ENCODE results near the gene PAQR8. TPM values are rescaled to one million over a fixed set of nuclear protein-coding genes. Genes with fewer than 3 reads are reported as not detected.
A peak's percentile ranks its signal among the peaks of the same experiment; 100 is the strongest.
"Not testable (repeated sequence)": the region's sequence is repeated elsewhere in the genome, so short reads cannot be mapped to it uniquely, and the experiment has no call there.

Gene PAQR8
- total RNA-seq, 1 donor from 2014 or later, result 23.2 TPM

DNA sequence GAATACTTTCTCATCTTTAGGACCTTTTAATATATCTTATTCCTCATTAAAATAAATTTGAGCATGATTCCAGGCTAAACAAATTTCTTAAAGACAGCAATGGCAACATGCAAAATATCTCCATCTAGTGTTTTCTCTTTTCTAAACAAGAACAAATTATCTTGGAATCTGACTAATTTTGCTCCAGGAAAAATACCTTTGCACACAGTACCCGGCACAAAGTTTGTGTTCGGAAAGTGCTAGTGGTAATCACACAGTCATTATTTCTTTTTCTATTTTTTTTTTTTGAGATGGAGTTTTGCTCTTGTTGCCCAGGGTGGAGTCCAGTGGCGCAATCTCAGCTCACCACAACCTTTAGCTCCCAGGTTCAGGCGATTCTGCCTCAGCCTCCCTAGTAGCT, 50.0 kb downstream of the PAQR8 start:
- no peak for DNase-seq (ENCODE audit: low spot score)

DNA sequence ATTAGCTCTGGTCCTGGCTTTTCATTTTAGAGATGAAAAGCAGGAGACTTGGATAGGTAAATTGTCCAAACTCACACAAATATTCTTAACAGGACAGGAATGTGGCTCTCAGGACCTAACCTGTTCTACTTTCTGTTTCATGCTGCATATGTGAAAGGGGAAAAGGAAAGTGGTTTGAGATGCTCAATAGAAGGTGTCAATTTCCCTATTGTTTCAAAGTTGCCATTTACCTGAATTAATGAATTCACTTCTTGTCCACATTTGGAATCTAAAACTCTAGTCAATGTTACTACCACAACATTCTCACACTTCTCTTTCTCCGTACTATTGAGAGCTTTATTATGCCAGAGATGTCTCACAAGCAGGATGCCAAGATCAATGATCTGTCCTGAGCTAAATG, 53.4 kb downstream of the PAQR8 start:
- no peak for DNase-seq (ENCODE audit: low spot score)

DNA sequence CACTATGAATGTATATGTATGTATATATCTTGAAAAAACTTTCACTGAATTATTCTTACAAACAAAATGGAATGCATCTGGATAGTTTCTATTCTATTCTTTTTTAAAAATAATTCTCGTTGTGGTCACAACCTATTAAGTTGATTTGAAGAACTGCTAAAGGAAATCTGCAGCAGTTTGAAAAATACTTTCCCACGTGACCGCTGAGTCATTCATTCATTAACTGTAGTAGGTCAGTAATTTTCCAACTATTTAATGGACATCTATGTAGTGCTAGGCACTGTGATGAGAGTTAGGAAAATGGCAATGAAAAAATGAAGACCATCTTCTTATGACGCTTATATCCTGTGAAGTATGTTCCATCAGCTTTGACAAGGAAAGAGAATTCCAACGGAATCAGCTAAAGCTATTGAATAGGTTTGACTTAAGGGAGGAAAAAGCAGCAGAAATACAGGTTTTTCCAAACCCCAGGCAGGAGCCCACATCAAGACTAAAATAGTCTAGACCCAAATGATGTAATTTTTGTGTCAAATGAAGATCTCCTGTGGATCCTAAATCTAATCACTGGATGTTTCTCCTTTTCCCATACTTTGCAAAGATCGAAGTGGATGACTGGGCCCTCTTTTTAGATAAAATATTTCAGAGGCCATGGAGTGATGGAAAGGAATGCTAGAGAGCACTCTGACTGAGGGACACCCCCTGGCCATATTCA, 54.1 kb downstream of the PAQR8 start:
- DNase-seq (ENCODE audit: low spot score), result no peak

DNA sequence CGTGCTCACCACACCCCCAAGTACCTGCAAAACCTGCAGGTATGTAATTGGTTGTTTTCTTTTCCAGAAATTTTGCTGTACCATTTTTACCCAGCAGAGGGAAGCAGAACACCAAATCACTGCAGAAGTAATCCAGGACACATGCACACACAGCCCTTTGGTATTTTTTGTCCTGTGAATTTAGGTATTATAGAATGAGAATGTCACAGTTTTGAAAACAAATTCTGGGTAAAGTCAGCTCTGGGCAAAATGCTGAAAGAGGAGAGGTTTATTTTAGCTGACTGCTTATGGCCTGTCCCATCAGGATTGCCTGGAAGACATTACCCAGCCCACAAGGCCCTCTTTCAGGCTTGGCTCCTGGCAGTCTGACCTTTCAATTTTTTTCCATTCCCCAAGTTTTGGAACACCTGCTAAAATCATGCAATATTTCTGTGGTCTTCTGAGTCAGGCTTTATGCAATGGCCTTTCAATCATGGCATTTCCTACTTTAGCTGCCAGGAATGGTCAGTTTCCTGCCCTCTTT, 54.7 kb downstream of the PAQR8 start:
- peak; percentile 48 for DNase-seq (ENCODE audit: low spot score)

DNA sequence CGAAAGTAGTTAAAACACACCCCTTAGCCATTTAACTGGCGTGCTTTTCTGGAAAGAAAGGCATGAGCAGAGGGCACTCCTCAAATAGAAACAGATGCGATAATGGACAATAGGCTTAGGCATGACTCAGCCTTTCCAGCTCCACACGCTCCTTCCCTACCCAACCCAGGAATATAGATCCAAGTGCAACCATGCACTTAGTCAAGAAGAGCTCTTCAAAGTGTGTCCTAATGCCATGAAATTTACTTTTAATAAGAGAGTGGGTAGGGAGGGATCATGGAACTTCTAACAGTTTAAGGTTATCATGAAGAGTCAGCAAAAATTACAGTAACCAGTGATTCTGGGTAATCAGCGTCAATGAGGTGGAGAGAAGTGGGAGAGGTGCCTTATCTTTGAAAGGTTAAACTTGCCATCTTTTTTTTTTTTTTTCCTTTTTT, 55.7 kb downstream of the PAQR8 start:
- peak; percentile 65 for DNase-seq (ENCODE audit: low spot score)

DNA sequence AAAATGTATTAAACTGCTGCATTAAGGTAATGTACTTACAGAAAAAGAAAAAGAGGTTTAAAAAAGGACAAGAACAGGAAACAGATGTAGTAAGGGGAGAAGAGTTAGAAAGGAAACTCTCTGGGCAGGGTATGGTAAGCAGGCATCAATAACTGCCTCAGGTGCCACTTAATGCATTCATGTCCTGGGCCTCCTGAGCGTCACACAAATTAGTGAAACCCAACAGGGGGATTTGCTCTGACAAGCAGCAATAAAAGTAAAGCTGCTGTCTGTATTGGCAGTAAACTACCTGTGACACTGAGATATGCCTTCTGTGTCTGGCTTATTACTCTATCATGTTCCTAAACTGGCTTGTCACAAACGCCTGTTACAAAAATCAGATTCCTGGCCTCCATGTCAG, 56.7 kb downstream of the PAQR8 start:
- DNase-seq (ENCODE audit: low spot score), result no peak

DNA sequence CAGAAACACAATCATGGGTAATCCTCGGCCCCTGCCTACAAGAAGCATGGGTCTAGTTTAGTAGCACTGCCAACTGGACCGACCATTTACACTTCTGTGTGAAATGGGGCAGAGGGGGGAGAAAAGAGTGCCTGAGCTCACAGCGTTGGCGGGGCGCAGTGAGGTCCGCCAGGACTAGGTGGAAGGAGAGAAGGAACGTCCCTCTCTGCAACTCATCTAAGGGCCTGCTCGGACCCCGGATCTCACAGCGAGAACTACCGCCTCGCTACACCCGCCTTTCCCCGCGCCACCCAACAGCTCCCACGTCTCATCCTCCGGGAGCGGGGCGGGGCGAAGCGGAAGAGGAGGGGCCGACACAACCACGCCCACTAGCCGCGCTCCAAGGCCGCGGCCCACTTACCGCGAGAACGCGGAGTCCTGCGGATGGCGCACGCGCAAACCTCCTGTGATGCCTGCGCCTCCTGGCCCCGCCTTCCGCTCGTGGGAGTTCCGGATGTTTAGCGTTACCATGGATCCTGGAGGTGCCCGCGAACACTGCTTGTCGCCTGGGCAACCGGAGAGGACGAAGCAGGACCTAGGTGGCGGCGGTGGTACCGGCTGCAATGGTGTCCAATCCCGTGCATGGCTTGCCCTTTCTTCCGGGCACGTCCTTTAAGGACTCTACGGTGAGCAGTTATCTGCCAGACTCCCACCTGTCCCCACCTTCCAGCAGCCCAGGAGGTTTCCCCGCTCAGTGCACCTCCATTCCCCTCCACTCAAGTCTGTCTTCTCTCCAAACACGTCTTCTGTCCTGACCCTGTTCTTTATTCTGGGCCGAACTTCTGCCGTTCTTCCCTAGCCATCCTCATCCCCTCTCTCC, 58.1 kb downstream of the PAQR8 start, which contains the start of gene EFHC1:
Gene EFHC1 (plus strand): TSS at position 534 of the 859 bp plus-strand sequence. CDS start 69 bp downstream, at position 603.
- DNase-seq (ENCODE audit: low spot score), result peak; percentile 99

DNA sequence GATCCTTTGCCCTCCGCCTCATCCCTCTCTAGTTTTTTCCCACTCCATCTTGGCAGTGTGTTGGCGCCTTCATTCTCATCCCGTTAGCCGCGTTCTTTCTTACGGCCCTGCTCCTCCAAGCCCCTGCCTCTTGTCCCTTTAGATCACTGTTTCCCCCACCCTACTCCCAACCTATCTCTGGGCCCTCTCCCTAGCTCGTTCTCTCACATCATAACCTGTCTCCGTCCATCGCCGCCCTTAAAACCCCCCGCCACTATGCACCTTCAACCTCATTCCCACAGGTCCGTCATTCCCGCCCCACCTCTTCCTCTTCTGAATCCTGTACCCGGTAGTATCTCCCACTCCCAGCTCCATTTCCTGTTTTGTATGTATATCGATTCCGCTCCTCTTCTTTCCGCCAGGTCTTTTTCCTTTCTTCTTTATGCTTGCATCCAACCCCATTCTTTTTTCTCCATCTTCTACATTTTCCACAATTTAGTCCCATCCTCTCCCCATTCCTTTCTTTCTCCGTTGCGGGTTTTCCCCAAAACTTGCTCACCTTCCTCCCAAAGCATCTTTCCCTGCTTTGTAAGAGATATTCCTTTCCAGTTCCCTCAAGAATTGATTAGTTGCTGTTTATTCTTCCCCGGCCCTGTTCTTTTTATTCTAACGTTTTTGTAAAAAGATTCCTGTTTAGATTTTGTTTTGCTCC, 58.9 kb downstream of the PAQR8 start:
- DNase-seq (ENCODE audit: low spot score), result peak; percentile 23

DNA sequence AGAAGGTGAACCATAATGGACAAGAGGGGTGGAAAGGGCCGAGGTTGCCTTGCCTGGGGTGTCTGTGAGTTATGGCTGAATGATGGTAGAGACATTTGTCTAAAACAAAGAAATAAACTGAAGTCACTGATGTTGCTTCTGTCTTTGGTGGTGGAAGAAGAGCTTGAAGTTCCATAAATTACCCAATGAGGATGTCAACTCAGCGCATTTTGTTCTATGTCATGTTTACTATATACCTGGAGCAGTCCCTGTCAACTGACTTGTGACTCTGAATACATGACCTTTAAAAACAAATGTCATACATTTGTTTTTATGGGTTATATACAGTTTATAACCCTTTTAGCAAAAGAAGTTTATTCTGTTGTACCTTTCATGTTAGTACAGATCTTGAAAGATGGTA, 60.2 kb downstream of the PAQR8 start:
- DNase-seq (ENCODE audit: low spot score), result no peak

DNA sequence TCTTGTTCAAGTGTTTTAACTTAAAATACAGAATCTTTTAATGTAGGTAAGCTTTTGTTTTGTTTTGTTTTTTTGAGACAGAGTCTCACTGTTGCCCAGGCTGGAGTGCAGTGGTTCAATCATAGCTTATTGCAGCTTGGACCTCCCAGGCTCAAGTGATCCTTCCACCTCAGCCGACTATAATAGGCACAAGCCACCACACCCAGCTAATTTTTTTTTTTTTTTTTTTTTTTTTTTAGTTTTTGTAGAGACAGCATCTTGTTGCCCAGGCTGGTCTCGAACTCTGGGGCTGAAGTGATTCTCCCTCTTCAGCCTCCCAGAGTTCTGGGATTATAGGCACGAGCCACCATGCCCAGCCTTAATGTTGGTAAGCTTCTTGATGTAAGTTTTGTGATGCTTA, 61.5 kb downstream of the PAQR8 start:
- no peak for DNase-seq (ENCODE audit: low spot score)

DNA sequence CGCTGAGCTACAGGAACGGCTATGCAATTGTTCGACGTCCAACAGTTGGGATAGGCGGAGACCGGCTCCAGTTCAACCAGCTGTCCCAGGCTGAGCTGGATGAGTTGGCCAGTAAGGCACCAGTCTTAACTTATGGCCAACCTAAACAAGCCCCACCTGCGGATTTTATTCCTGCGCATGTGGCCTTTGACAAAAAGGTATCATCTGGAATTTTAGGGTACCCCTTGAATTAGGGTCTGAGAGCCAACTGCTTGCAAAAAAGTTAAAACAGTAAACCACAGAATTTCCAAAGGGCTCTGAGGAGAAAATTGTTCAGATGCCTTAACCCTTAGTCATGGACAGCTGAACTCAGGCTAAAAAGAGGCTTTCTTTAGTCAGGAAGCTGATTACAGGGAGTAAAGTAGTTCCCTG, 62.0 kb downstream of the PAQR8 start:
- DNase-seq (ENCODE audit: low spot score), result no peak

DNA sequence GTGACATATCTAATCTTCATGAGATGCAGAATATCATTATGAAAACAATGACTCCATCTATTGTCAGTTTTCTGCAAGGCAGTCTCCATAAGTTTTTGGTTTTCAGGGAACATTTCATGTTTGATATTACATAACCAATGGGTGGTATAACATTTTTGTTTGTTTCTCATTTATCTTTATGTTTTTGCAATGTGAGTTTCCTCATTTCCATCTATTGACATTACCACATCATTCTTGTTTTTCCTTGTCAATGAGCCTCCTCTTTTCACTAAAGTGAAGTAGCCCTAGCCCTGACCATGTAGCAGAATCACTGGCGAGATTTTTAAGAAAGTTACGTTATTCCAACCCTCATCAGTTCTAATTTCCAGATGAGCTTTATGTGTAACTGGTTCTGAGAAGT, 62.6 kb downstream of the PAQR8 start:
- no peak for DNase-seq (ENCODE audit: low spot score)

DNA sequence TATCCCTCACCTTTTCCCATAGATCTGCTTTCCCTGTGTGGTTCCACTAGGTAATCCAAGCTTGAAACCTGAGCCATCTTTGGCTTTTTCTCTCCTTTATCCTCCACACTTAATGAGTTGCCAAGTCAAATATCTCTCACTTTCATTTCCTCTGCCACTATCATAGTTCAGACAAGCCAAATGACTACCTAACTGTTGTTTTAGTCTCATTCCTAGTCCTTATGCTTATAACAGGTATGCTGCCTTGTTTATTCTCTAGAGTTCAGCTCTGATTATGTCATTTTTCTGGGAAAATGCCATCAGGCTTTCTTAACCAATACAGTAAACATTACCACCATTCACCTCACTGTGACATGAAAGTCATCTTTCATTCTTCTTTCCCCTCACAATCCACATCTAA, 64.7 kb downstream of the PAQR8 start:
- DNase-seq (ENCODE audit: low spot score), result no peak

DNA sequence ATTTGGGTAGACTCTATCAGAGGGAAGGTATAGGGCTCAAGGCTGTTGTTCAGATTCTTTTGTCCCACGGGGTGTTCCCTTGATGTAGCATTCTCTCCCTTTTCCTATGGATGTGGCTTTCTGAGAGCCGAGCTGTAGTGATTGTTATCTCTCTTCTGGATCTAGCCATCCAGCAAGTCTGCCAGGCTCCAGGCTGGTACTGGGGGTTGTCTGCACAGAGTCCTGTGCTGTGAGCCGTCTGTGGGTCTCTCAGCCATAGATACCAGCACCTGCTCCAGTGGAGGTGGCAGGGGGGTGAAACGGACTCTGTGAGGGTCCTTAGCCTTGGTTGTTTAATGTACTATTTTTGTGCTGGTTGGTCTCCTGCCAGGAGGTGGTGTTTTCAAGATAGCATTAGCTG, 71.3 kb downstream of the PAQR8 start:
- DNase-seq (ENCODE audit: low spot score), result not testable (repeated sequence)

DNA sequence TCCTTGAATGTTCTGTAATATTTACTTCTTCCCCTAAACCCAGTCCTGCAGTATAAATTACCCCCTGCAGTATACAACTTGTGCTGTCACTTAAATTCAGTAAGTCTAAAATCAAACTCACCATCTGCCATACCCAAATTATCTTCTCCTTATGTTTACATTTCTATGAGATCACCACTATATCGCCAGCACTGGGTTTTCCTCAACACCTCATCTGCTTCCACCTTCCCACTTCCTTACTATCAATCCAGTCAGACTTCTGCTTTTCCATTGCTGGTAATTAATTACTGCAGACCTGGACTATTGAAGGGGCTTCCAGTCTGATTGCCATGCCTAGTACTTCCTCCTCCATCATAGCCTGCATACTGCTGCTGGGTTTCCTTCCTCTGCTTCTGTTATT, 73.4 kb downstream of the PAQR8 start:
- DNase-seq (ENCODE audit: low spot score), result no peak

DNA sequence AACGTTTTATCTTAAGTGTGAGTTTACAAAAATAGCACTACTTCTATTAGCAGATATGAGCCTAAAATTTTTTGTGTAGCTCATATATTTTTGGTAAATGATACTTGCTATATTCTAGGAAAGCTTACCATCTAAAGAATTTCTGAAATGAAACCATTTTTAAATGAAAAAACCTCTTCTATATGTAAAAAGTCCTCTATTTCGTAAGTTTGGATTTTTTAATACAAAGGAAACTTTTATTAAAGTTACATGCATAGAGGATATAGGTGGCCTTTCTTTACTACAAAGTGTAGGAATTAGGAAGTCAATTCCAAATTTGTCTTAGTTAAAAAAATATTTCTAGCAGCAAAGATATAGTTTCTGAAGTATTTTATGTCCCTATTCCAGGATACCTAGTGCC, 77.0 kb downstream of the PAQR8 start:
- no peak for DNase-seq (ENCODE audit: low spot score)

DNA sequence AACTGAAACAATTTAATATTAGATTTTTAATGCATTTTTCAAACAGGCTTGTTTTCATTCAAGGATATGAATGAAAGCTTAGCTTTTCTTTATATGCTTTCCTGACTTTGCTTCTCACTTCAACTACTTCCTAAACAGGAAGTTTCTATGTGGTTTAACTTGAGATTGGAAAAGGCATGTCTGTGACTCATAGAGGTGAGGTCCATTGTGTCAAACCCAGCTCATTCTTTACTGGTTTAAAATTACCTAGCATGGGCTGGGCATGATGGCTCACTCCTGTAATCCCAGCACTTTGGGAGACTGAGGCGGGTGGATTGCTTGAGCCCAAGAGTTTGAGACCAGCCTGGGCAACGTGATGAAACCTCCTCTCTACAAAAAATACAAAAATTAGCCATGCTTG, 92.6 kb downstream of the PAQR8 start:
- peak; percentile 36 for DNase-seq (ENCODE audit: low spot score)

DNA sequence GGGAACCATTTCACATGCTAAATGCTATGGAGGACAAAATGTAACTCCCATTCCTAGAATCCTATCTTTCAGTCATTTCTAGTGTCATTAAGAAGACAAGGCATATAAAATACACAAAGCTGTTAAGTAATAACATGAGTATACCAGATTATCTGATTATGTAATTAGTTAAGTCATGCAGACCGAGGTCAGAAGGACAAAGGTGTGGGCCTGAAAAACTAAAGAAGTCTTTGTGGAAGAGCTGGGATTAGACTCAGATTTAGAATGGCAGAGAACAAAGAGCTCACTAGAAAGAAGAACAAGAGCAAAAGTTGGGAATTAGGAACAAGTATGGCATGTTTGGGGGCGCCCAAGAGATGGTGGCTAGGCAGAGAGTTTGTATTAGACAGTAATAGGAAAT, 95.1 kb downstream of the PAQR8 start:
- no peak for DNase-seq (ENCODE audit: low spot score)
